MM.1S (cell line): ENCODE measurements around the gene NAT9.

Experiments
- EZH2 ChIP-seq: fragments of 300-600 bp; sonication (generic); optimal IDR thresholded peaks from 2 replicates; pipeline ENCODE3; 2017; ENCODE audit warnings: low read depth, mild to moderate bottlenecking, antibody characterized with exemption, low read length, mixed read lengths
- EZH2phosphoT487 ChIP-seq: fragments of 300-600 bp; sonication (generic); IDR thresholded peaks from 2 replicates; pipeline ENCODE4 v1.6.1; 2018; ENCODE audit warnings: antibody characterized with exemption, low read length
- TF ChIP-seq, protein P1 (sequence below): fragments of 300-600 bp; sonication (generic); IDR thresholded peaks from 2 replicates; pipeline ENCODE4 v1.5.1; 2016; ENCODE audit warnings: antibody characterized with exemption, low read length, mixed read lengths

DNA sequence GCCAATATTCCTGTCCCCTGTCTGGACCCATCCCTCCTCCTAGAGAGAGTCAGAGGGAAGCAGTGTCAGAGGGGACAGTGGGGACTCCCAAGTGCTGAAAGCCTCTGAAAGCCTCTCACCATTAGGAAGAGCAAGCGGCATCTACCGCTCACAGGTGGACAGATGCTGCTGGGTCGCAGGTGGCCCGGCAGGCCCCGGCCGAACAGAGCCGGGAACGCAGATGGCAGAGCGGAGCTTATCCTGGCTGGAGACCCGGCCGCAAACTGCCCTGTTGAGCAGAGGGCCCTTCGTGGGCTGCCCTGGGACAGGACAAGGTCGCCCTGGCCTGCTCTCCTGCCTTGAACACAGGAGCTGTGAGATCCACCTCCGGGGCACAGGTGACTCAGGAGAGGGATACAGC lies 23.0 kb upstream of the NAT9 start:
- TF ChIP-seq, protein P1, sequence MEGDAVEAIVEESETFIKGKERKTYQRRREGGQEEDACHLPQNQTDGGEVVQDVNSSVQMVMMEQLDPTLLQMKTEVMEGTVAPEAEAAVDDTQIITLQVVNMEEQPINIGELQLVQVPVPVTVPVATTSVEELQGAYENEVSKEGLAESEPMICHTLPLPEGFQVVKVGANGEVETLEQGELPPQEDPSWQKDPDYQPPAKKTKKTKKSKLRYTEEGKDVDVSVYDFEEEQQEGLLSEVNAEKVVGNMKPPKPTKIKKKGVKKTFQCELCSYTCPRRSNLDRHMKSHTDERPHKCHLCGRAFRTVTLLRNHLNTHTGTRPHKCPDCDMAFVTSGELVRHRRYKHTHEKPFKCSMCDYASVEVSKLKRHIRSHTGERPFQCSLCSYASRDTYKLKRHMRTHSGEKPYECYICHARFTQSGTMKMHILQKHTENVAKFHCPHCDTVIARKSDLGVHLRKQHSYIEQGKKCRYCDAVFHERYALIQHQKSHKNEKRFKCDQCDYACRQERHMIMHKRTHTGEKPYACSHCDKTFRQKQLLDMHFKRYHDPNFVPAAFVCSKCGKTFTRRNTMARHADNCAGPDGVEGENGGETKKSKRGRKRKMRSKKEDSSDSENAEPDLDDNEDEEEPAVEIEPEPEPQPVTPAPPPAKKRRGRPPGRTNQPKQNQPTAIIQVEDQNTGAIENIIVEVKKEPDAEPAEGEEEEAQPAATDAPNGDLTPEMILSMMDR = no peak
- TF ChIP-seq EZH2 (no peak), EZH2phosphoT487 (no peak)
